Measurements from ENCODE around the gene LIMS2.

- TF ChIP-seq CTCF (IDR thresholded peaks at IDR 0.05) (no peak), POLR2A (IDR thresholded peaks at IDR 0.05) (no peak)
Measured at GRCh38 chr2:127637725-127638252, 37.5 kb downstream of the LIMS2 start.

Measured in breast epithelium (tissue), 3 donors.